ENCODE data around the gene EEIG1. TPM values are rescaled to one million over a fixed set of nuclear protein-coding genes. Genes with fewer than 3 reads are reported as not detected.
A peak's percentile ranks its signal among the peaks of the same experiment; 100 is the strongest.

The EEIG1 gene
- total and polyA plus RNA-seq, 10 of the 15 experiments (the other 5 are each of a cell fraction or from before 2014, with no cell fraction given): 1.2 to 75.9 (median 9.0) TPM

DNA sequence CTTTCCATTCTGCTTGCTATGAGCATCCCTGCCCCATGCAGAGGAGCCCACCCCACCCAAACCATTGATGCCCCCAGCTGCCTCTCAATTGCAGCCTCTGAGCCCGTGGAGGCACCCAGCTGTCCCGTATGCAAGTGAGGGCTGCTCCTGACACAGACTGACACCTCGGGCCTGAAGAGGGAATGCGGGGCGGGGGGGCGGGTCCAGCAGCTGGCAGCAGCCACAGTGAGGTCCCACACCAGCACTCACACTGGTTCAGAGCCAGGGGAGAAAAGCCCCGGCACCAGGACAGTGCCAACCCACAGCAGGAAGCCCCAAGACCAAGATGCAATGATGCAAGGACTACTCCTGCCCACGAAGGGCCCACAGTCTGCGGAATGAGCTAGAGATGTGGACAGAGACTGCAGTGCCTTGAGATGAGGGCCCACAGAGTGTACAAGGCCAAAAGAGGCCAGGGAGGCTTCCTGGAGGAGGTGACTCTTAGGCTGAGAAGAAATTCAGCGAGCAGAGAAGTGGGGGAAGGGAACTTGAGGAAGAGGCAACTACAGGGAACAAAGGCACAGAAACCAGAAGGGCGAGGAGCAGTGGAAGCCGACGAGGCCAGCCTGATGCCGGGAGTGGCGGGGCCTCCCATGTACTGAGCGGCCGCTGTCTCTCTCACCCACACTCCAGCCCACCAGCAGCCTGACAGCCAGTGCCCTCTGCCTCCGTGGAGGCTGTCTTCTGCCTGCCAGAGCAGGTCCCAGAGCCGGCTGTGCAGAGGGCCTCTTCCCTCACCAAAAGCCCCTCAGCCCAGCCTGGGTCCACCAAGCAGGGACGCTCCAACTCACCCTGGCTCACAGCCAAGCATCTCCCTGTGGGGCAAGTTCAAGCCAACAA is 9.2 kb downstream of the EEIG1 start:
- Histone ChIP-seq H3K4me2 (ENCODE audit: control insufficient read depth, insufficient read depth) (peak overlapping the region; percentile 74), H3K9ac (ENCODE audit: control insufficient read depth, insufficient read depth, low read length) (peak overlapping the region; percentile 12; the same call in 1 of the 2 replicates)
- intact Hi-C loops (cut with micrococcal nuclease; ENCODE audit: unreplicated experiment): no loop called here

More for the DNA sequence above, 9.2 kb downstream of the EEIG1 start:
- POLR2A ChIA-PET: interaction anchor here (0.8 to 2.9 kb wide), 5 partner anchors 9 to 101 kb away, joined by 3 to 22 read pairs (median 4); partner anchors contain the start of gene EEIG1
- Histone ChIP-seq H3K4me1 (ENCODE audit: control insufficient read depth, insufficient read depth, low read length) (peaks cover 55% of the 10 kb centered on the region), H3K79me2 (ENCODE audit: control insufficient read depth, insufficient read depth, low read length) (peaks cover 55% of the 10 kb centered on the region), H3K4me3 (0 out of 2 replicates have a peak overlapping the region, but pooled peaks have one; percentile 50), H3K27ac (ENCODE audit: control insufficient read depth, insufficient read depth) (peak overlapping the region; percentile 63), H2AFZ (ENCODE audit: control insufficient read depth, low read depth, low read length) (no peak overlapping the region), H3K9me3 (replicated peaks; ENCODE audit: control insufficient read depth, insufficient read depth, low read length) (no peaks in the 10 kb centered on the region), H3K27me3 (replicated peaks in 1 of 2; ENCODE audit: control insufficient read depth in 2 of 2, insufficient read depth in 2 of 2, low read length in 1 of 2) (no peaks in the 10 kb centered on the region), H3K36me3 (ENCODE audit: control insufficient read depth in 2 of 2, insufficient read depth in 2 of 2, low read length in 1 of 2) (peaks cover 0 to 3% of the 10 kb centered on the region in 2 experiments; a peak in 2 of 4 replicates), H4K20me1 (ENCODE audit: control insufficient read depth, insufficient read depth) (peaks cover 15% of the 10 kb centered on the region)
- RAD21 ChIA-PET (ENCODE audit: unreplicated experiment): interaction anchor here (0.6 to 2.8 kb wide), 5 partner anchors 10 to 101 kb away, joined by 3 to 10 read pairs (median 4); partner anchors contain the start of gene EEIG1
- no peak for TF ChIP-seq RB1 (IDR thresholded peaks at IDR 0.05; ENCODE audit: borderline replicate concordance)
- TF ChIP-seq JUND (IDR thresholded peaks at IDR 0.05; ENCODE audit: low read depth, low read length): no peak
- peak; percentile 63; the same call in 1 of the 2 replicates for TF ChIP-seq SMARCA5 (IDR thresholded peaks at IDR 0.05)
- peak; percentile 52 for ATAC-seq
- WGBS (ENCODE audit: insufficient coverage, insufficient replicate concordance, low lambda C conversion rate, missing lambda C conversion rate): 21% methylated on average over 19 of the region's 20 CpGs
- no peak for DNase-seq (ENCODE audit: low read depth, low spot score)
- peak; percentile 44 for FAIRE-seq
- in situ Hi-C loops (cut with MboI): no loop called here
- CTCF ChIA-PET: interaction anchor here (0.7 to 3.4 kb wide), 6 partner anchors 8 to 63 kb away, joined by 3 to 13 read pairs (median 4); no protein-coding TSS in a partner anchor
- SMC1A ChIA-PET (ENCODE audit: uncharacterized antibody, unreplicated experiment): interaction anchor here (1.0 to 4.2 kb wide), 6 partner anchors 8 to 61 kb away, joined by 3 to 24 read pairs (median 6); partner anchors contain the start of gene EEIG1
- no TSS peak for BruUV-seq (replicated peaks)
